Measurements from ENCODE around the gene ACD. TPM values are rescaled to one million over a fixed set of nuclear protein-coding genes. Genes with fewer than 3 reads are reported as not detected.

Gene ACD
- total RNA-seq (ENCODE audit: unreplicated experiment), result 33.3 TPM
- long read RNA-seq, transcript ACD-214 (12 exons, 2,065 nt), result major isoform, 21 of 31 reads
- long read RNA-seq, partial matches to known transcripts, result 5 of 31 reads
- long read RNA-seq, other reads (novel, unspliced or antisense), result 4 of 31 reads

GRCh38 chr16:67659675-67660563, at the start of gene ACD:
Gene ACD, minus strand, starts transcription at chr16:67660260. Its CDS starts 40 bp downstream, at chr16:67660220.
- H3K27ac Mint-ChIP-seq (ENCODE audit: unreplicated experiment), result peak within 1 kb of the TSS; percentile 82
- H3K4me3 Mint-ChIP-seq (ENCODE audit: unreplicated experiment), result peak within 1 kb of the TSS; percentile 95
- TF ChIP-seq CTCF (IDR thresholded peaks at IDR 0.05; ENCODE audit: partially characterized antibody, unreplicated experiment), result no peak
- H3K4me1 Mint-ChIP-seq (ENCODE audit: low read depth, unreplicated experiment), result peaks cover 11% of the 10 kb centered on the region
- peaks cover 8% of the 10 kb centered on the region for H3K9me3 Mint-ChIP-seq (ENCODE audit: unreplicated experiment)
- peak; percentile 89 for DNase-seq
- H3K27me3 Mint-ChIP-seq (ENCODE audit: unreplicated experiment), result peaks cover 21% of the 10 kb centered on the region
- peaks cover 5% of the 10 kb centered on the region for H3K36me3 Mint-ChIP-seq (ENCODE audit: unreplicated experiment)

DNA sequence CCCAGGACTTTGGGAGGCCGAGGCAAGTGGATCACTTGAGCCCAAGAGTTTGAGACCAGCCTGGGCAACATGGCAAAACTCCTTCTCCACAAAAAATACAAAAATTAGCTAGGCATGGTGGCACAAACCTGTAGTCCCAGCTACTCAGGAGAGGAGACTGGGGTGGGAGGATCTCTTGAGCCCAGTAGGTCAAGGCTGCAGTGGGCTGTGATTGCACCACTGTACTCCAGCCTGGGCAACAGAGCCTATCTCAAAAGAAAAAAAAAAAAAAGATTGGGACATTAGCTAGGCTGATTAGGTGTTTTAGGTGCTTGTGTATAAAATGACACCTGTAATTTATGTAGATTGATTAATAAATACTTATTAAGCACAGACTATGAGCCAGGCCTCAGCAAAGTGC, 49.0 kb upstream of the ACD start:
- Mint-ChIP-seq H3K4me1 (ENCODE audit: low read depth, unreplicated experiment) (peaks cover 15% of the 10 kb centered on the region), H3K27ac (ENCODE audit: unreplicated experiment) (no peak overlapping the region), H3K4me3 (ENCODE audit: unreplicated experiment) (no peak overlapping the region), H3K36me3 (ENCODE audit: unreplicated experiment) (no peaks in the 10 kb centered on the region), H3K27me3 (ENCODE audit: unreplicated experiment) (no peaks in the 10 kb centered on the region), H3K9me3 (ENCODE audit: unreplicated experiment) (peaks cover 2% of the 10 kb centered on the region)
- no peak for DNase-seq
- no peak for TF ChIP-seq CTCF (IDR thresholded peaks at IDR 0.05; ENCODE audit: partially characterized antibody, unreplicated experiment)

DNA sequence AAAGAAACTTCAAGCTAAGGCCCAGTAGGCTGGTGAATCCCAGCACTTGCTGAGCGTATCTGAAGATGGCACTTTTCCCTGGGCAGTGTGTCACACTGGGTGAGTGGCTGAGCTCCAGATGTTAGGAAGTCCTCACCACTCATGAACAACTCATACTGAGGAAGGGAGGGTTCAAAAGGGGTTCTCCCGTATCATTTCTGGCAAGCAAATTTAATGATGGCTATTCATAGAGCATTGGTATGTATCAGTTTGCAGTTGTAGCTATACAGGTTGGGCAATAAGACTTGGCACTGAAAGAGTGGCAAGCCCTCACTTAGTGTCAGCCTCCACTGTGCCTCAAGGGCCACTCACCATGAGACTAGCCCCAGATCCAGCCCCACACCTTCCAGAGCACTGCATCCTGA, 48.3 kb upstream of the ACD start:
- DNase-seq, result no peak
- no peaks in the 10 kb centered on the region for H3K9me3 Mint-ChIP-seq (ENCODE audit: unreplicated experiment)
- no peaks in the 10 kb centered on the region for H3K27me3 Mint-ChIP-seq (ENCODE audit: unreplicated experiment)
- no peak overlapping the region for H3K27ac Mint-ChIP-seq (ENCODE audit: unreplicated experiment)
- no peaks in the 10 kb centered on the region for H3K36me3 Mint-ChIP-seq (ENCODE audit: unreplicated experiment)
- no peak for TF ChIP-seq CTCF (IDR thresholded peaks at IDR 0.05; ENCODE audit: partially characterized antibody, unreplicated experiment)
- H3K4me1 Mint-ChIP-seq (ENCODE audit: low read depth, unreplicated experiment), result peaks cover 13% of the 10 kb centered on the region
- no peak overlapping the region for H3K4me3 Mint-ChIP-seq (ENCODE audit: unreplicated experiment)

DNA sequence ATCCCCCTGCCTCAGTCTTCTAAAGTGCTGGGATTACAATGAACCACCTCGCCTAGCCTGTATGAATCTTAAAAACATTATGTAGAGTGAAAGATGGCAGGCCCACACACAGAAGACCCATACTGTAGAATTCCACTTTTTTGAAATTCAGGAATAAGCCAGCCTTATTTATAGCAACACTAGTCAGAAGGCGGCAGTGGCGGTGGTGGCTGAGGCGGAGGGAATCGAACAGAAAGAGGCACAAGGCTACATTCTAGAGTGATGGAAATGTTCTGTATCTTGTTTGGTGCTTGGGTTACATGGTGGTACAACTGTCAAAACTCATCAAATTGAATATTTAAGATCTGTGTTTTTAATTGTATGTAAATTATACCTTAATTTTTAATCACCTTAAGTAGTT, 47.7 kb upstream of the ACD start:
- no peaks in the 10 kb centered on the region for H3K36me3 Mint-ChIP-seq (ENCODE audit: unreplicated experiment)
- no peak overlapping the region for H3K27ac Mint-ChIP-seq (ENCODE audit: unreplicated experiment)
- no peaks in the 10 kb centered on the region for H3K27me3 Mint-ChIP-seq (ENCODE audit: unreplicated experiment)
- no peak for DNase-seq
- no peak overlapping the region for H3K4me3 Mint-ChIP-seq (ENCODE audit: unreplicated experiment)
- peaks cover 12% of the 10 kb centered on the region for H3K4me1 Mint-ChIP-seq (ENCODE audit: low read depth, unreplicated experiment)
- TF ChIP-seq CTCF (IDR thresholded peaks at IDR 0.05; ENCODE audit: partially characterized antibody, unreplicated experiment), result no peak
- no peaks in the 10 kb centered on the region for H3K9me3 Mint-ChIP-seq (ENCODE audit: unreplicated experiment)

- no peak overlapping the region for H3K27ac Mint-ChIP-seq (ENCODE audit: unreplicated experiment)
- H3K4me1 Mint-ChIP-seq (ENCODE audit: low read depth, unreplicated experiment), result peaks cover 12% of the 10 kb centered on the region
- TF ChIP-seq CTCF (IDR thresholded peaks at IDR 0.05; ENCODE audit: partially characterized antibody, unreplicated experiment), result no peak
- DNase-seq, result no peak
- no peaks in the 10 kb centered on the region for H3K36me3 Mint-ChIP-seq (ENCODE audit: unreplicated experiment)
- H3K27me3 Mint-ChIP-seq (ENCODE audit: unreplicated experiment), result no peaks in the 10 kb centered on the region
- H3K9me3 Mint-ChIP-seq (ENCODE audit: unreplicated experiment), result no peaks in the 10 kb centered on the region
- no peak overlapping the region for H3K4me3 Mint-ChIP-seq (ENCODE audit: unreplicated experiment)
These were observed 47.1 kb upstream of the ACD start for GRCh38 chr16:67707210-67707609.
